ENCODE results near the gene CDCA3. TPM values are rescaled to one million over a fixed set of nuclear protein-coding genes. Genes with fewer than 3 reads are reported as not detected.
A peak's percentile ranks its signal among the peaks of the same experiment; 100 is the strongest.
"Not testable (repeated sequence)": the region's sequence is repeated elsewhere in the genome, so short reads cannot be mapped to it uniquely, and the experiment has no call there.

Gene CDCA3
- total RNA-seq, 1 donor from 2014 or later = 32.5 TPM

DNA sequence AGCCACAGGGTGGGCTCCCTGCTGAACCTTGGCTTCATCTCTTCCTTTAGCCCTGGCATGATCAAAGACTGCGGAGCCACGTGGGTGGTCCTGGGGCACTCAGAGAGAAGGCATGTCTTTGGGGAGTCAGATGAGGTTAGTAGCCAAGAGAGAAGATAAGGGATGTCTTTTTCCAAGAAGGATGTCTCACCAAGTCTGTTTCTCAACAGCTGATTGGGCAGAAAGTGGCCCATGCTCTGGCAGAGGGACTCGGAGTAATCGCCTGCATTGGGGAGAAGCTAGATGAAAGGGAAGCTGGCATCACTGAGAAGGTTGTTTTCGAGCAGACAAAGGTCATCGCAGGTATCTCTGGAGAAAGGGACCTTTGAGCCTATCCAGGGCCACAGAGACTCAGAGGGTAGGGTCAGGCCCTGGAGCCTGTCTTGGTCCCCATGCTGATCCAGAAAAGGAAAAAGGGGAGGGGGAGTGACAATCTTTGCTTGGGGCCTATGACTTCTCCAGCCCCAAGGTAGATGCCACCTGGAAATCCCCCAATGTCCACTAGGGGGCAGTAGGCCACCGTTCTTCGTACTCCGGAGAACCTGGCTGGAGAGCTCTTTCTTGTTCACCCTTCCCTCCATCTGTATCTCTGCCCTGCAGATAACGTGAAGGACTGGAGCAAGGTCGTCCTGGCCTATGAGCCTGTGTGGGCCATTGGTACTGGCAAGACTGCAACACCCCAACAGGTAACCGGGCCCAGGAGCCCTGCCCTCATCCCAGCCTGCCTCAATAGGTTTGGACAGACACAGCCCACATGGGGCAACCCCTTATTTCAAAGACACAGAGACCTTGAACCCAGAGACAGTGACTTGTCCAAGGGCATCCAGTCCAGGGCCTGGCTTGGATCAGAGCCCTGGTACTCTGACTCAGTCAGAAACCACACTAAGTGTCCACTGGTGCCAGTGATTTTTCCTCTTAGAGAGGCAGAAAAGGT, 18.2 kb upstream of the CDCA3 start:
- peak; percentile 78 for DNase-seq (ENCODE audit: low spot score)
- intact Hi-C loops (cut with micrococcal nuclease) = loop anchor here (1.0 to 5.0 kb wide), 6 partner anchors 69 to 377 kb away; partner anchors contain the start of genes C1RL, CHD4, ING4 and MRPL51
- peak overlapping the region; percentile 96 for H3K4me3 Mint-ChIP-seq
- no peaks in the 10 kb centered on the region for H3K27me3 Mint-ChIP-seq (ENCODE audit: insufficient read depth)
- H3K36me3 Mint-ChIP-seq (ENCODE audit: low read depth) = peaks cover 61% of the 10 kb centered on the region
- H3K4me1 Mint-ChIP-seq (ENCODE audit: low read depth) = peaks cover 62% of the 10 kb centered on the region
- H3K9me3 Mint-ChIP-seq = no peaks in the 10 kb centered on the region
- H3K27ac Mint-ChIP-seq = peak overlapping the region; percentile 90

DNA sequence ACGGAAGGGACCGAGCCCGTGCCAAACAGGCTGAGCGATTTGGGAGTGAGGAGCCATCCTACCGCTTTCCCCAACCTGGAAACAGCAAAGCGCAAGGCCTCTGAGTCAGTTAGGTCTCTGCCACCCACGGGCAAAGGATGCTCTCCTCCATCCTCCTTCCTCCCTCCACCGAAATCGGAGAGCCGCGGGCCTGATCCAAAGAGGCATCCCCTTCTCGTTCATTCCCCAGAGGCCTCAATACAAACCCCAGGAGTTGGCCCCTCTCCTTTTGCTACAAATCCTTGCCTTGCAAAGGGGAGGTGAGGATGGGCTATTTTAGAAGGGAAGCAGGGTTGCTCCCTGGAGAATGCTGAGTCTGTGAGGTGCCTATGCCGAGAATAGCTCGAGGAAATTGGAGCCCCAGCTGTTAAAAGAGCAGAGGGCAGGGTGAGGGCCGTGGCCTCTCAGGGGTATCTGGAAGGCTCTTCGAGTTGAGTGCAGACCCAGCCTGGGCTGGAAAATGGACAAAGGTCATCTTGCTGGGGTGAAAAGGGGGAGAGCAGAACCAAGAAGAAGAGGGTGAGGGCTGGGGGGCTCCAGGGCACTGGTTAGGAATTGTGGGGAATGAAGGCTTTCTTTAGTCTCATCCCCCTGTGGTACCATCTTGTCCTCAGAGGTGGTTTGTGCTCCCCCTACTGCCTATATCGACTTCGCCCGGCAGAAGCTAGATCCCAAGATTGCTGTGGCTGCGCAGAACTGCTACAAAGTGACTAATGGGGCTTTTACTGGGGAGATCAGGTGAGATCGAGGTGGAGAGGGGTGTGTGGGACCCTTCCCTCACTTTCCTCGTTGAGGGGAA, 17.3 kb upstream of the CDCA3 start:
- H3K36me3 Mint-ChIP-seq (ENCODE audit: low read depth) = peaks cover 62% of the 10 kb centered on the region
- peak overlapping the region; percentile 90 for H3K27ac Mint-ChIP-seq
- intact Hi-C loops (cut with micrococcal nuclease) = loop anchor here (1.0 to 5.0 kb wide), 4 partner anchors 70 to 261 kb away; partner anchors contain the start of genes CHD4 and ING4
- H3K4me1 Mint-ChIP-seq (ENCODE audit: low read depth) = peaks cover 57% of the 10 kb centered on the region
- peak overlapping the region; percentile 96 for H3K4me3 Mint-ChIP-seq
- DNase-seq (ENCODE audit: low spot score) = no peak
- no peaks in the 10 kb centered on the region for H3K27me3 Mint-ChIP-seq (ENCODE audit: insufficient read depth)
- H3K9me3 Mint-ChIP-seq = no peaks in the 10 kb centered on the region

DNA sequence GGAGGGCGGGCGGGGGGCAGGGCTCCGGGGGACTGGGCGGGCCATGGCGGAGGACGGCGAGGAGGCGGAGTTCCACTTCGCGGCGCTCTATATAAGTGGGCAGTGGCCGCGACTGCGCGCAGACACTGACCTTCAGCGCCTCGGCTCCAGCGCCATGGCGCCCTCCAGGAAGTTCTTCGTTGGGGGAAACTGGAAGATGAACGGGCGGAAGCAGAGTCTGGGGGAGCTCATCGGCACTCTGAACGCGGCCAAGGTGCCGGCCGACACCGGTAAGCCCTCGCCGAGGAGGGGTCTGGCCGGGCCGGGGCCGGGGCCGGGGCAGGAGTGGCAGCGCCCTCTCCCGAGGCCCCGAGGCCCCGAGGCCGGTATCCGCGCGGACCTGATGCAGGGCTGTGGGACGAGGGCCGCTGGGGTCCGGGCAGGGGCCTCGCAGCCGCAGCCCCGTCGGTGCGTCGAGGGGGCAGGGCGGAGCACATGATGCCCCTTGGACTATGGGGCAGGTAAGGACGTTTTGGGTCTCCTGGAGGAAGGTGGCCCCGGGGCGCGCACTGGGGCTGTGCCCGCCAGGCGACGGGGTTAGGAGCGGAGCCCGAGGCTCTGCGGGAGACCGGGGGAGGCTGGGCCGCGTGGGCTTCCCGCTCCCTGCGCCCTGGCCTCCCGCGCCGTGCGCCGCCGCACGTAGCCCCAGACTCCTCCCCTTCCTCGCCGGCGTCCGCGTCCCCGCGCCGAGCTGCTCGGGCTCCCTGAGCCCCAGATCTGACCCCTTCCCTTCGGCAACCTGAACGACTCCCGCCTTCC, 16.5 kb upstream of the CDCA3 start, which contains the start of gene TPI1:
Gene TPI1, plus strand, starts transcription at position 119 of the 798 bp plus-strand sequence. Its CDS starts 36 bp downstream, at position 155.
- peak; percentile 75 for DNase-seq (ENCODE audit: low spot score)
- peak within 1 kb of the TSS; percentile 96 for H3K4me3 Mint-ChIP-seq
- H3K36me3 Mint-ChIP-seq (ENCODE audit: low read depth) = peaks cover 65% of the 10 kb centered on the region
- H3K27me3 Mint-ChIP-seq (ENCODE audit: insufficient read depth) = no peaks in the 10 kb centered on the region
- H3K9me3 Mint-ChIP-seq = no peaks in the 10 kb centered on the region
- peaks cover 53% of the 10 kb centered on the region for H3K4me1 Mint-ChIP-seq (ENCODE audit: low read depth)
- H3K27ac Mint-ChIP-seq = peak within 1 kb of the TSS; percentile 99
- intact Hi-C loops (cut with micrococcal nuclease) = loop anchor here (1.0 to 5.0 kb wide), 6 partner anchors 15 to 260 kb away; partner anchors contain the start of genes CHD4, ING4, LPCAT3 and MLF2

DNA sequence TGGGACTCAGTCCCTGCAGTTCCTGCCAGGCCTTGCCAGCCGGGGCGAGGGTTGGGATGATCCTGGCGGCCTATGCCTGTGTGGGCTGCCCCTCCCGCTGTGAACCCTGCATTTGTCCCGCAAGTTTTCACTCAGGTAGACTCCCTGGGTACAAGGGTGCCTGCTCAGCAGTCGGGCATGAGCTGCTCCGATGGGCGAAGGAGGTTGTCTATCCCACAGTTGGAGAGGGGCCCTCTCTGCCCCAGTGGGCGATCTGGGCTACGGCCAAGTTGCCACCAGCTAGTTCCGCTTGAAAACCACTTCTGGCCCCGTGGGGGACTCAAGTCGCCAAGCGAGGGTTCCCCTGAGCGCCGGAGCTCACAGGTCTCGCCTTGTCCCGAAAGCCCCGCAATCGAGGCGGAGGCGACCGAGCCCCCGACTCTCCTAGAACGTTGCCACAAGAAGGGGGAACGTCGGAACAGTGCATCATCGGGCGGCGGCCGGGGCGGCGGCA, 15.9 kb upstream of the CDCA3 start:
- no peaks in the 10 kb centered on the region for H3K9me3 Mint-ChIP-seq
- peak overlapping the region; percentile 99 for H3K27ac Mint-ChIP-seq
- intact Hi-C loops (cut with micrococcal nuclease) = loop anchor here (1.0 to 5.0 kb wide), 6 partner anchors 15 to 260 kb away; partner anchors contain the start of genes CHD4, ING4, LPCAT3 and MLF2
- peaks cover 66% of the 10 kb centered on the region for H3K36me3 Mint-ChIP-seq (ENCODE audit: low read depth)
- DNase-seq (ENCODE audit: low spot score) = no peak
- no peaks in the 10 kb centered on the region for H3K27me3 Mint-ChIP-seq (ENCODE audit: insufficient read depth)
- peak overlapping the region; percentile 95 for H3K4me3 Mint-ChIP-seq
- peaks cover 47% of the 10 kb centered on the region for H3K4me1 Mint-ChIP-seq (ENCODE audit: low read depth)

DNA sequence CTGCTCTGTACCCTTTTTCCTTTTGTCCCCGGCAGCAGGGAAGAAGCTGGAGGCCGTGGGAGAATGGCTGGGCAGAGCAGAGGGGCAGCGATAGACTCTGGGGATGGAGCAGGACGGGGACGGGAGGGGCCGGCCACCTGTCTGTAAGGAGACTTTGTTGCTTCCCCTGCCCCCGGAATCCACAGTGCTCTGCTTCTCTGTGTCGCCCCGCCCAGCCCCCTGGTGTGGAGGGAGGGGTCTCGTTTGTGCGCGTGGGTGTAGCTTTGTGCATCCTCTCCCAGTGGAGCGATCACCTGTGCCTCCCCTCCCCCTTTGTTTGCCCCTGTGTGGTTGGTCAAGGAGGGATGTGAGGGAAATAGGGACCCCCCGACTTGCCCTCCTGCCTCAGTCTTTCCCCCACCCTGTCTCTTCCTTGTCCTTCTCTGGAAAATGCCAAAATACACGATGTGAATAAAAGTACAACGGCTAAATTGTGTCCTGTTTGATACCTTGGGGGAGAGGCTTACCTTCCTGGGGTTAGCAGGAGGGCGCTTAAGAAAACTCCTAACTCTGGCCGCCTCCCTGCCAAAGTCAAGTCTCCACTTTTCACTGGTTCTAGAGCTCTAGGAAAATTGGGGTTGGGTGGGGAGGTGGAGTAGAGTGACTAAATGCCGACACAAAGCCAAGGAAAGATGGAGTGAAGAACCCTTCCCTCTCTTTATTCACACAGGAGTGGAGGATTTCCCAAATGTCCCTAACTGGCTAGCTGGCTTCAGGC, 15.3 kb upstream of the CDCA3 start:
- H3K4me3 Mint-ChIP-seq = peak overlapping the region; percentile 95
- peaks cover 61% of the 10 kb centered on the region for H3K36me3 Mint-ChIP-seq (ENCODE audit: low read depth)
- H3K27ac Mint-ChIP-seq = peak overlapping the region; percentile 40
- no peaks in the 10 kb centered on the region for H3K27me3 Mint-ChIP-seq (ENCODE audit: insufficient read depth)
- peaks cover 41% of the 10 kb centered on the region for H3K4me1 Mint-ChIP-seq (ENCODE audit: low read depth)
- DNase-seq (ENCODE audit: low spot score) = no peak
- intact Hi-C loops (cut with micrococcal nuclease) = loop anchor here (5.0 kb wide), 3 partner anchors 74 to 259 kb away; partner anchors contain the start of genes CHD4 and ING4
- H3K9me3 Mint-ChIP-seq = no peaks in the 10 kb centered on the region

DNA sequence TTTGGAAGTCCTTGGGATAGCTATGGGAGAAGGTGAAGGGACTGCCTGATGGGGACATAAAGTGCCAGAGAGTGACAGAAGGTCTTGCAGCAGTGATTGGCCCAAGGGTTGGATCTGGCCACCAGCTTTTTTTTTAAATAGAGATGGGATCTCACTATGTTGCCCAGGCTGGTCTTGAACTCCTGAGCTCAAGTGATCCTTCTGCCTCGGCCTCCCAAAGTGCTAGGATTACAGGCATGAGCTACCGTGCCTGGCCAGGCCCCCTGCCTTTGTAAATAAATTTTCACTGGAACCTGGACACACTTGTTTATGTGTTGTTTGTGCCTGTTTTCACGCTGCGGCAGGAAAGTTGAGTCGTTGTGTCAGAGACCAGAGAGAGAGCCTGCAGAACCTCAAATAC, 14.2 kb upstream of the CDCA3 start:
- Mint-ChIP-seq H3K36me3 (ENCODE audit: low read depth) (peaks cover 60% of the 10 kb centered on the region), H3K4me1 (ENCODE audit: low read depth) (peaks cover 30% of the 10 kb centered on the region)
- intact Hi-C loops (cut with micrococcal nuclease) = loop anchor here (5.0 kb wide), 3 partner anchors 73 to 258 kb away; partner anchors contain the start of genes CHD4 and ING4
- not testable (repeated sequence) for DNase-seq (ENCODE audit: low spot score); H3K4me3 Mint-ChIP-seq; H3K27me3 Mint-ChIP-seq (ENCODE audit: insufficient read depth); H3K27ac Mint-ChIP-seq; H3K9me3 Mint-ChIP-seq

- Mint-ChIP-seq H3K4me3 (no peak overlapping the region), H3K36me3 (ENCODE audit: low read depth) (peaks cover 44% of the 10 kb centered on the region), H3K27ac (no peak overlapping the region), H3K4me1 (ENCODE audit: low read depth) (peaks cover 15% of the 10 kb centered on the region), H3K9me3 (no peaks in the 10 kb centered on the region), H3K27me3 (ENCODE audit: insufficient read depth) (no peaks in the 10 kb centered on the region)
- intact Hi-C loops (cut with micrococcal nuclease) = no loop called here
- DNase-seq (ENCODE audit: low spot score) = no peak
Measured at GRCh38 chr12:6863586-6864321, 12.7 kb upstream of the CDCA3 start.

GRCh38 chr12:6863033-6863432, 11.9 kb upstream of the CDCA3 start:
- Mint-ChIP-seq H3K4me3 (no peak overlapping the region), H3K27ac (no peak overlapping the region), H3K36me3 (ENCODE audit: low read depth) (peaks cover 37% of the 10 kb centered on the region), H3K4me1 (ENCODE audit: low read depth) (peaks cover 10% of the 10 kb centered on the region), H3K9me3 (no peaks in the 10 kb centered on the region), H3K27me3 (ENCODE audit: insufficient read depth) (no peaks in the 10 kb centered on the region)
- DNase-seq (ENCODE audit: low spot score) = no peak
- intact Hi-C loops (cut with micrococcal nuclease) = no loop called here

GRCh38 chr12:6861391-6861790, 10.3 kb upstream of the CDCA3 start:
- H3K27me3 Mint-ChIP-seq (ENCODE audit: insufficient read depth) = no peaks in the 10 kb centered on the region
- peaks cover 41% of the 10 kb centered on the region for H3K36me3 Mint-ChIP-seq (ENCODE audit: low read depth)
- intact Hi-C loops (cut with micrococcal nuclease) = no loop called here
- no peak overlapping the region for H3K27ac Mint-ChIP-seq
- no peaks in the 10 kb centered on the region for H3K9me3 Mint-ChIP-seq
- peaks cover 2% of the 10 kb centered on the region for H3K4me1 Mint-ChIP-seq (ENCODE audit: low read depth)
- H3K4me3 Mint-ChIP-seq = no peak overlapping the region
- DNase-seq (ENCODE audit: low spot score) = no peak

DNA sequence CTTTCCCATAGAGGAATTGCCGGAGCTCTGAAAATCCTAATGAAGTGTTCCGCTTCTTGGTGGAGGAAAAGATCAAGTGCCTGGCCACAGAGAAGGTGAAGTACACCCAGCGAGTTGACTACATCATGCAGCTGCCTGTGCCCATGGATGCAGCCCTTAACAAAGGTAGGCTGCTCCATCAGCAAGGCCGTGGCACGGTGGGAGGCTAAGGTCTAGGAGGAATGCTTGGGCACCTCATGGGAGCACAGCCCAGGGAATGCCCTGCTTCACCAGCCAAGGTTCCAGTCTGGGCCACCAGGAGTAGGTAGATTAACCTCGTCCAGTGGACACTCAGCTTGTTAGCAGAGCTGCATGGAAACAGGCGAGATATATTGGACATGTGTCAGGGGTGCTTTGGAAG, 9.9 kb upstream of the CDCA3 start:
- intact Hi-C loops (cut with micrococcal nuclease) = no loop called here
- Mint-ChIP-seq H3K4me3 (no peak overlapping the region), H3K27ac (no peak overlapping the region), H3K4me1 (ENCODE audit: low read depth) (no peaks in the 10 kb centered on the region), H3K9me3 (no peaks in the 10 kb centered on the region), H3K36me3 (ENCODE audit: low read depth) (peaks cover 40% of the 10 kb centered on the region), H3K27me3 (ENCODE audit: insufficient read depth) (no peaks in the 10 kb centered on the region)
- no peak for DNase-seq (ENCODE audit: low spot score)

DNA sequence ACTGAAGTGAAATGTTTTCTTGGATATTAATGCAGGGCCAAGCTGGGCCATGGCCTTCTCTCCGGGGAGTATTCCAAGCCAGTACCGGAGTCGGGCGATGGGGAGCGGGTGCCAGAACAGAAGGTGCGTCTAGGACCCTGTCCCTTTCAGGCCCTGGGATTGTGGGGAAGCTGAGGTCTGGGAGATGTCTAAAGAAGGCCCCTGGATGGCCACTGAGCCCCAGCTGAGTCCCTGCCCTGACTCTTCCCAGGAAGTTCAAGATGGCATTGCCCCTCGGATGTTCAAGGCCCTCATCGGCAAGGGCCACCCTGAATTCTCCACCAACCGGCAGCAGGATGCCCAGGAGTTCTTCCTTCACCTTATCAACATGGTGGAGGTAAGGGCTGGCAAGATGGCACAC, 9.0 kb upstream of the CDCA3 start:
- H3K9me3 Mint-ChIP-seq = no peaks in the 10 kb centered on the region
- no peaks in the 10 kb centered on the region for H3K27me3 Mint-ChIP-seq (ENCODE audit: insufficient read depth)
- intact Hi-C loops (cut with micrococcal nuclease) = no loop called here
- H3K4me3 Mint-ChIP-seq = no peak overlapping the region
- DNase-seq (ENCODE audit: low spot score) = no peak
- peaks cover 37% of the 10 kb centered on the region for H3K36me3 Mint-ChIP-seq (ENCODE audit: low read depth)
- no peaks in the 10 kb centered on the region for H3K4me1 Mint-ChIP-seq (ENCODE audit: low read depth)
- no peak overlapping the region for H3K27ac Mint-ChIP-seq

Measured in activated T-helper 1 cell treated with anti-CD3 and anti-CD28 coated beads, Interleukin-12 subunit alpha, Interleukin-12 subunit beta, Interleukin-2, Interleukin-4 antibody, amounts not matched to agents 30 ng/mL and 10 ng/mL and 1 ng/mL, durations not matched to agents 14 hours and 24 hours and 36 hours (primary cell).